GM23248 (cell line): Measurements from ENCODE around the gene TANGO6.

ENCODE experiments used
- EZH2 ChIP-seq: fragments of 200-600 bp; sonication (generic); IDR thresholded peaks from 2 replicates; pipeline ENCODE4 v1.6.1; 2018; ENCODE audit warnings: antibody characterized with exemption, mild to moderate bottlenecking; ENCODE audit not compliant: insufficient read depth, poor library complexity, severe bottlenecking
- EZH2phosphoT487 ChIP-seq: fragments of 200-600 bp; sonication (generic); IDR thresholded peaks from 2 replicates; pipeline ENCODE4 v1.6.1; 2018; ENCODE audit warnings: antibody characterized with exemption, moderate library complexity, mild to moderate bottlenecking, low read depth; ENCODE audit not compliant: insufficient read depth

GRCh38 chr16:69064764-69065313, 221.5 kb downstream of the TANGO6 start:
- TF ChIP-seq EZH2 (no peak), EZH2phosphoT487 (no peak)
